Superior temporal gyrus (tissue), 1 donor: Measurements from ENCODE around the gene CPT1A.

Experiments used
- DNase-seq: peaks from one replicate; pipeline ENCODE4 v3.0.0-alpha.2; 2016; ENCODE audit errors: extremely low spot score

CPT1A gene

GRCh38 chr11:68831124-68831523 lies 10.6 kb downstream of the CPT1A start:
- no peak for DNase-seq

DNA sequence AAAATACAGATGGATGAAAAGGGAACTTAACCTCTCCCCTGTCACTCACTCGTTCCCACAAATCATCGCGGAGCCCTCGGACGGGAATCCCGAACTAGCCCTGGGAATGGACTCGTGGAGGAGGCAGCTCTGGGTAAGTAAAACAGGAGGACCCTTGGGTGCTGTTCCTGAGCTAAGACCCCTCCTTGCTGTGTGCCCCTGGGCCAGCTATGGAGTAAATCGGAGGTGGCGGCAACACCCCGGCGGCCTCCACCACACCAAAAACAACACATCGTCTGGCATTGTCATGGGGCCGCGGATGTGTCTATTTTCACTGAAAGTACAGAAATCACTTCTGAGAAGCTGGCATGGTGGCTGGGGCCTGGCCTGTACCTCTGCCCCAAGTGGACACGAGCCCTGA lies 12.1 kb downstream of the CPT1A start:
- DNase-seq: no peak

DNA sequence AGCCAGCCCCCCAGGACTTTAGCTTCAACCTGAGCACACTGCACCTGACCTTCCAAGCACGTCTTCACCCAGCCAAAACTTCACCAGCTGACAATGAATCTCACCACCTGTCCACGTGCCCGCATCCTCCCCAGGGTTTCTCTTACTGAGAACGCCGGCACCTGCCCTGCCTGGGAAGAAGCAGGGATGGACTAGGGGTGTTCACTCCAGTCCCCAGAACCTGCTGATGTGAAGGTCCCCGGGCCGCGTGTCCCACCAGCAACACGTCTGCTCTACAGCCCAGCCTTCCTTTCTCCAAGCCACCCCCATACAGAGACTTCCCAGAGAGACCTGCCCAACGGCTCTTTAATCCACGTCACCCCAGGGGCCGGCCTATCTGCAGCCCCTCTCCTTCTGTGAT lies 12.8 kb downstream of the CPT1A start:
- no peak for DNase-seq

- DNase-seq: no peak
Measured at GRCh38 chr11:68828155-68828931, 13.4 kb downstream of the CPT1A start.

DNA sequence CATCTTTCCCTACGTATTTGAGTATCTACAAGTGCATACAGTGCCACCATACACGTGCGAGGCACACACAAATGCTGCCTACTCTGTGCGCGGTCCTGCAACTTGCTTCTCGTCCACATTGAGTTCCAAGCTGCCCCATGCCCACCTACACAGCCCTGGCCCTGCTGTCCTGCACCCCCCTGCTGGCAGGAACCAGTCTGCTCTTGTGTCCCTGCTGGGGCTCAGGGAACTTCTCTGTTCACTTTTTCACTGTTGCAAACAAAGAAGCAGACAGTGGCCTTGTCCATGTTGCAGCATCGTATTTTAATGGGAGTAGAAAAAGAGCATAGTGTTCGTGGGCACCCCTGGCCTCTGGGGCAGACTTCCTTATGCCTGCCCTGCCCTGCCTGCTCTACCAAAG lies 14.0 kb downstream of the CPT1A start:
- DNase-seq: no peak

DNA sequence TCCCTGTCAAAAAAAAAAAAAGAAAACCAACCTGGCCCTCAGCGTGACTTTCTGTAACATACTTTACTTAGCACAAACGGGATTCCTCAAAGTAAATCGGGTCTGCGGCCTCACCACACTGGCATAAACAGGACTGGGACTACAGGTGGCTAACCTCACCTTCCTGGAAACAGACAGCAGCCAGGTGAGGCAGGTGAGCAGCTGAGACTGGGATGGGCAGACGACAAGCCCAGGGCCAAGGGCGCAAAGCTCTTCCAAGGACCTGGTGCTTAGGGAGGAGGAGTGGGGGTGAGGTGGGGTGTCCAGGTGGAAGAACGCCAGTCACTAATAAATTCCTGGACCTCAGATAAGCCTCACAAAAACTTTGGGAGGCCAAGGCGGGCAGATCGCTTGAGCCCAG lies 15.0 kb downstream of the CPT1A start:
- DNase-seq: no peak

DNA sequence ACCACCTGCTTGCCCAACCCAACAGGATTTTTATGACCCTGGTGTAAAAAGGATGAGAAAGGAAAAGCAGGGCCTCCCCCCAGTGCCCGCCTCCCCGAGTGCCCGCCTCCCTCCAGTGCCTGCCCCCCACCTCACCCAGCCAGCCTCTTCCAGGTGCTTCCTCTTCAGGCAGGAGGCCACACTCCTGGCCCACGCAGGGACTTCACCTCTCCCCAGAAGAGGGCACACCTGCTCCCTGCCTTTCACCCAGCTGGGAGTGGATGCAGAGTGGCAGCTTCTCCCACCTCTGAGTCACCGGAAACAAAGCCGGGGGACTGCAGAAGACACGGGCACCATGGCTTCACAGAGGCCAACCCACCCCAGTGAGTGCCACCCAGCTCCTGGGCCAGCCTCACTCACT lies 16.1 kb downstream of the CPT1A start:
- DNase-seq: no peak

- DNase-seq: no peak
Measured at GRCh38 chr11:68822546-68822945, 19.2 kb downstream of the CPT1A start.

GRCh38 chr11:68821670-68822069 lies 20.0 kb downstream of the CPT1A start:
- no peak for DNase-seq

- DNase-seq: no peak
Measured at GRCh38 chr11:68819362-68819761, 22.4 kb downstream of the CPT1A start.

GRCh38 chr11:68818181-68818580 lies 23.5 kb downstream of the CPT1A start:
- no peak for DNase-seq

DNA sequence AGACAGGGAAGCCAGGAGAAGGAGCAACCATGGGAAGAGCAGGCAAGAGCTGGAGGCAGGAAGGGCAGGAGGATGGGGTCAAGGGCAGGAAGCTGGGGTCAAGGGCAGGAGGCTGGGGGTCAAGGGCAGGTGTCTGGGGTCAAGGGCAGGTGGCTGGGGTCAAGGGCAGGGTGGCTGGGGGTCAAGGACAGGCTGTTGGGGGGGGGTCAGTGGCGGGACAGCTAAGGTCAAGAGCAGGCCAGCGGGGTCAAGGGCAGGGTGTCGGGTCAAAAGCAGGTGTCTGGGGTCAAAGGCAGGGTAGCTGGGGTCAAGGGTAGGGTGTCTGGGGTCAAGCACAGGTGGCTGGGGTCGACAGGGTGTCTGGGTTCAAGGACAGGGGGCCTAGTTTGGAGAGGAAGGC lies 24.2 kb downstream of the CPT1A start:
- no peak for DNase-seq

GRCh38 chr11:68816917-68817419 lies 24.7 kb downstream of the CPT1A start:
- no peak for DNase-seq

GRCh38 chr11:68816251-68816776 lies 25.4 kb downstream of the CPT1A start:
- no peak for DNase-seq

GRCh38 chr11:68813773-68814172 lies 27.9 kb downstream of the CPT1A start:
- no peak for DNase-seq

GRCh38 chr11:68812526-68812925 lies 29.2 kb downstream of the CPT1A start:
- no peak for DNase-seq

DNA sequence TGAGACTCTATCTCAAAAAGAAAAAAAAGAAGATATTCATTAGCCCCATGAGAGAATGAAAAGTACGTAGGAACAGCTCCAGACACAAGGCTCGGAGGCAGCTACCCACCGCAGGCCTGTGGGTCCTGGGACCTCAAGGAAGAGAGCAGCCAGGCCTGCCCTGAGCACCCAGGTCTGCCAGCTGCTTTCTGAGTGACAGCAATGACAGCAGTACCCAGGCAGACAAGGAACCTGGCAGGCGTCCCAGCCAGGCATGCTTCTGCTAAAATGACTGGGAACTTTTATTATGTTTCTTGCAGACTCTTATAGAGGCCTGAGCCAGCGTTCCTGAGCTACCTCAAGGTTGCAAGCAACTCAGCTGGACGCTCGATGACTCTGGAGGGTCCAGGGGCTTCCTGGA lies 31.6 kb downstream of the CPT1A start:
- DNase-seq: no peak

DNA sequence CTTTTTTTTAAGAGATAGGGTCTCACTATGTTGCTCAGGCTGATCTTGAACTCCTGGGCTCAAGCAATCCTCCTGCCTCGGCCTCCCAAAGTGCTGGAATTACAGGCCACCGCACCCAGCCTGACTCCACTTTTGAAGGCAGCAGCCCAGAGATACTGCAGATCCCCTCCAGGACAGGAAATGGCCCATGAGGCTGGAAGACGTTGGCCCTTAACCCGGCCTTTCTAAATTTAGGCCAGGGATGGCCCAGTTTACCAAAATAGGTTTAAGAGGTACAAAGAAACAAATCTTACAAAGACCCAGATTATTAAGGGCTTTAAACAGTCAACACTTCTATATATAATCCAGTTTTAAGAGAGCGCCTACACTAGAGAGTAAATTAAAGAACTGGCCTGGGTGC lies 32.2 kb downstream of the CPT1A start:
- no peak for DNase-seq

- DNase-seq: no peak
Measured at GRCh38 chr11:68808787-68809186, 32.9 kb downstream of the CPT1A start.

DNA sequence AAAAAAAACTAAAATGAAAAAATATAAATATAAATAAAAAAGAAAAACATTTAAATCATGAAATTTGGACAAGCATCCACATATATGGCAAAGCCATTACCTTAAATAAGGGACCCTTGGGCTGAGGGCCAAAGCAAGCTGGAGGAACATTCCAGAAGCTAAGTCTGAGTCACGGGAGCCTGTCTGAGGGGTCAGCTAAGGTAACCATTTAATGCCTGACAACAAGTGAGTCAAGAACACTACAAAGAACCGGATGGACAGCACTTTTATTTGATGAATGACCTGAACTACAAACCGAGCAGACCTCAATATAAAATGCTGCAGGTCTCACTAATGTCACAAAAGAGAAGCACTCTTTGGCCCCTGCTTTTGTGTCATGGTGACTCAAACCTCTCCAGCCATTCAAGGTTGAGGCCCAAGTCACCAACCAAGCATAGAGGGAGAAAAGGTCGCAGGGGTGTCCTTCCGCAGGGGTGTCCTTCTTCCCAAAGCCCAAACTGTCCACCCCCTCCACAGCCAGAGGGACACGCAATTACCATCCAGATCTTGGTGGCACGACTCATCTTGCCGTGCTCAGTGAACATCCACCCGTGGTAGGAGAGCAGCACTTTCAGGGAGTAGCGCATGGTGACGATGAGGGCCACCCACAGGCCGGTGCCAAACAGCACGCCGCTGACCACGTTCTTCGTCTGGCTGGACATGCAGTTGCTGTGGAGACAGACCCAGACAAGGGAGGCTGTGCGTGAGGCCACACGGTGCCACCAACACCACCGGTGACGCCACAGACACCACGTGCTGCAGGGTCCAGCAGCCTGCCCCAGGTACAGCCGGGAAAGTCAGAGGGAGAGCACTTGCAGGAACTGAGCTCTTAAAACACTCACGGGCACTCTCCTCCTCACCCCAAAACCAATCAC lies 34.5 kb downstream of the CPT1A start:
- no peak for DNase-seq

- DNase-seq: no peak
Measured at GRCh38 chr11:68804786-68805185, 36.9 kb downstream of the CPT1A start.

- DNase-seq: no peak
Measured at GRCh38 chr11:68803766-68804165, 38.0 kb downstream of the CPT1A start.
